Measurements from ENCODE around the gene ADCY2.

ADCY2 gene

GRCh38 chr5:7754490-7754889 is 358.6 kb downstream of the ADCY2 start:
- DNase-seq, result no peak

DNA sequence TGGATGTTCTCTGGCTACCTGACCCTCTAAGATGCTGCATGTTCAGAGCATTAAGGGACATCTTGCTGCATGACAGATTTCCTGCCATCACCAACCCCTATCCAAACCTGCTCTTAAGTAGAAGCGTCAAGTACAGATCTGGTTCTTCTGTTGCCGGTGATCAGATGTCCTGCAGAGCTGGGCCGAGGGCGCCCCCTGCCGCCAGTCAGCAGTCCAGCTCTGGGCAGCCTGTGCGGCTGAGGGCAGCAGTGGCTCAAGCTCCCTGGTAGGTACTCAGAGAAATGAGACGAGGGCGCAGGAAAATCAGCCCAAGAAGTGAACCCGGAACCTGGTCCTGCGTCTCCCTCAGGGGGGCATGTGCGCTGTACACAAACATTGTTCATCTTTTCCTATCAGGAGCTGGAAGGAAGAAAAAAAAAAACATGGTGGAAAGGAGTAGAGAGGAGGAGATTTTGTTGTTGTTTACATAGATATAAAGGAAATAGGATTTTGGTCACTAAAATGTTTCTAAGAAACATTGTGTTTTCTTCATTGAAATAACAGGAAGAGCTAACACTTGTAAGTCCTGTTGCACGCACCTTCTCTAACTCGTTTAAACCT is 359.2 kb downstream of the ADCY2 start:
- peak; percentile 65 for DNase-seq

DNA sequence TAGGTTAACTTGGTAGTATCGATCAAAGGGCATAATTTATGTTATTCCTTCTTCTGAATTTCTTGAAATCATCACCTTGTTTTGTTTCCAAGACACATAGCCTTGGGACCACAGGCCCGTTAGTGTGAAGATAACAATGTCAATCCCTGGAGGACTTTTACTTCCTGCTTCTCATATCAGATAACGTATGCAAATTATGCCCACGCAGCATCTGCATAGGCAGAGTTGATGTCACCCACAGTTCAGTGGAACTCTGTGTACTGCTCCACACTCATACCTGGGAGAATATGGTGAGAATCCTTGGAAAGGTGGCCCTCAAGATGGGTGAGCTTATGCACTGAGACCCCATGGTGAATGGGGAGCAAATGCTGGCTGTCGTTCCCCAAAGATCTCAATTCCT is 360.0 kb downstream of the ADCY2 start:
- no peak for DNase-seq

GRCh38 chr5:7756453-7756852 is 360.5 kb downstream of the ADCY2 start:
- DNase-seq, result no peak

GRCh38 chr5:7759257-7759871 is 363.4 kb downstream of the ADCY2 start:
- peak; percentile 47 for DNase-seq

DNA sequence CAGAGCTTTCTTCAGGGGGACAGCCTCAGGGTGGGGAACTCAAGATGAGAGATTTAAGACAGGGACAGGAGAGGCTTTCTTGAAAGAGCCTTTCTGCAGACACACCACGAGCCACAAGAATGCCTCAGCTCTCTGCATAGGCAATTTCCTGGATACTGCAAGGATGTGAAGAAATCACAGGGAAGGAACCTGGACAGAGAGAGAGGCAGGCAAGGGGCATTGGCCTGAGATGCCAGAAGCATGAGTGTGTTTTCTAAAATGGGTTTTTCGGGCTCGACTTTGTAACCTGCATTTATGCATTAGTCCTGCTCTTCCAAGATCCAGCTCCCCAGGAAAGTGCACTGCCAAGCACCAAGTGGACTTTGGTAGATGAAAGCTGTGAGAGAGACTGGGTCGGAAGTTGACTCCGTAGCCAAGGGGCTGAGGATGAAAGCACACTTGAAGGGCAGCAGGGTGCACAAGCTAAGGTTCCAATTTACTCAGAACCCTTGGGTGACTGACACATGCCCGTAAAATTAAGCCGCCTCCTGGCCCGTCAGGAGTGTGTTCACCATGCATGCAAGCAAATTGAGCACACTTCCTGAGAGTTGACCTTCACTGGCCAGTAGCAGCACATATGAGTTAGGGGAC is 364.1 kb downstream of the ADCY2 start:
- no peak for DNase-seq

DNA sequence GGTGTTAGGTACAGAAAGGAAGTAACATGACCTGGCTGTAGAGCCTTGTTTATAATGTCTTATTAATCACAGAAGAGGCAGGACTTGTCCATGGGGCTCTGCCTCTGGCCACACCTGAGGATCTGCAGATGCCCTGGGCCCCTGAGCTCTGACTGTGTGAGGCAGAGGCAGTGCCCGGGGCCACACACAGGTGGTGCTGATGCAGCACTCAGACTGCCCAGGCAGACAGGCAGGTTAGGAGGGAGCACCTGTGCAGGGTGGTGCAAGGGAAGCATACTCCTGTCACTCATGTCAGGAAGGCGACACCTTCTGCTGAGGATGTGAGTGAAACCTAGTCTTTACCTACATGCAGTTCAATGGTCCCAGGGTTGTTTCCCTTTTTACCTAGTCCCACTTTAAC is 366.3 kb downstream of the ADCY2 start:
- DNase-seq, result peak; percentile 39

DNA sequence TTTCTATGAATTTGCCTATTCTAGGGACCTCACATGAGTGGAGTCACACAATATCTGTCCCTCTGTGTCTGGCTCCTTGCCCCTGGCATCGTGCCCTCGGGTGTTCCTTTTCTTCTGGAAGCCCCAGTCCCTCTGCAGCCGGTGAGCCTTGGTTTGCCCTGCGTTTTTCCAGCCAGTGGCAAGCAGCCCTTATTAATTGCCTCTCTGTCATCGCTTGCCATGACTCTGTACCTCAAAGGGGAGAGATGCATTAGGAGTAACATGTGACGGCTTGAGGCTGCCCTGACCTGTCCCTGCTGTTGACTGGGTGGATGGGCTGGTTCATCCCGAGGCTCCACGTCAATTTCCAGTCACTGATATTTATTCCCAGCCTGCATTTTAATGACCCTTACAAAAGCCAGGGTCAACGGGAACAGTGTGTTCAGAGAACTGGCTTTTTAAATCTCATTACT is 367.7 kb downstream of the ADCY2 start:
- no peak for DNase-seq

DNA sequence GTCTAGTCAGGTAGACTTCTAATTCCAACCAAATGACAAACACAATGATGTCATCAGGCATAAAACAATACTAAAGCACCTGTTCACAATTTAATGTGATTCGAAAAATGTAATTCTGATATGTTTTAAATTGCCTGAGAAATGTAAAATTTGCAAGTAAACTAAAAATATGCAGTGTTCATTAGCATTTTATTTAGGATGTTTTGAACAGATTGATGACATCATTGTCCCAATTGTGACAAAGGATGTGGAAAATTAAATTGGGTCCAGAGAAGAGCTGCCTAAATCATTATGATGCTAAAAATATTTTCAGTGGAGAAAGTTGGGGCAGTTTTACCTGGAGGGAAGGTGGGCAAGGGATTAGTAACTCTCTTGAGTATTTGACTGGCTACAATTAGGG is 368.5 kb downstream of the ADCY2 start:
- no peak for DNase-seq

DNA sequence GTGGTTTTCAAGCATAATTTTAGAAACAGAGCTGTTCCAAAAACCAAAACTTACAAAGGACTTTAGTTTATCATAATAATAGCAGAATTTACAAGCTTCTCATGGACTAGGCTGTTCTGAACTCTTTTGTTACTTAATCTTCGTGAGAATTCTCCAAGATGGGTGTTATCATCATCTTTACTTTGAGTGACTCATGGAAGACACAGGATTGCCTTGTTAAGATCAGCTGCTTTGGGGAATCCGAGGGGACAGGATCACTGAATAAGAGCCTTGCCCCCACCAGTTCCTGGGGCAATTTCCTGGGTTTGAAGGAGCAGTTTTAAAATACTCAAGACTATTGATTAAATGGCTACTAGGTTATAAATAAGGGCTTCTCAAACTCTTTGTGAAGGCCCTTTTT is 374.5 kb downstream of the ADCY2 start:
- no peak for DNase-seq

- no peak for DNase-seq
Observed at GRCh38 chr5:7772141-7772540, 376.2 kb downstream of the ADCY2 start.

- DNase-seq, result no peak
Observed at GRCh38 chr5:7773178-7773577, 377.2 kb downstream of the ADCY2 start.

DNA sequence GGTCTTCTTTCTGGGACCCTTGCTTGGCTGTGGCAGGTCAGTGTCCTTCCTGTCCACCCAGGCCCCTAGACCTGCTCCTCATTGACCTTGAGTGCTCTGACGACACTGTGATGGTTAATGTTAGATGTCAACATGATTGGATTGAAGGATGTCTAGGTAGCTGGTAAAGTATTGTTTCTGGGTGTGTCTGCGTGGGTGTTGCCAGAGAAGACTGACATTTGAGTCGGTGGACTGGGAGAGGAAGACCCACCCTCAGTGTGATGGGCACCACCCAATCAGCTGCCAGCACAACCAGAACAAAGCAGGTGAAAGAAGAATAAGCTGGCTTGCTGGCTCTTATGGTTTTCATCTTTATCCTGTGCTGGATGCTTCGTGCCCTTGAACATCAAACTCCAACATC is 380.5 kb downstream of the ADCY2 start:
- no peak for DNase-seq

DNA sequence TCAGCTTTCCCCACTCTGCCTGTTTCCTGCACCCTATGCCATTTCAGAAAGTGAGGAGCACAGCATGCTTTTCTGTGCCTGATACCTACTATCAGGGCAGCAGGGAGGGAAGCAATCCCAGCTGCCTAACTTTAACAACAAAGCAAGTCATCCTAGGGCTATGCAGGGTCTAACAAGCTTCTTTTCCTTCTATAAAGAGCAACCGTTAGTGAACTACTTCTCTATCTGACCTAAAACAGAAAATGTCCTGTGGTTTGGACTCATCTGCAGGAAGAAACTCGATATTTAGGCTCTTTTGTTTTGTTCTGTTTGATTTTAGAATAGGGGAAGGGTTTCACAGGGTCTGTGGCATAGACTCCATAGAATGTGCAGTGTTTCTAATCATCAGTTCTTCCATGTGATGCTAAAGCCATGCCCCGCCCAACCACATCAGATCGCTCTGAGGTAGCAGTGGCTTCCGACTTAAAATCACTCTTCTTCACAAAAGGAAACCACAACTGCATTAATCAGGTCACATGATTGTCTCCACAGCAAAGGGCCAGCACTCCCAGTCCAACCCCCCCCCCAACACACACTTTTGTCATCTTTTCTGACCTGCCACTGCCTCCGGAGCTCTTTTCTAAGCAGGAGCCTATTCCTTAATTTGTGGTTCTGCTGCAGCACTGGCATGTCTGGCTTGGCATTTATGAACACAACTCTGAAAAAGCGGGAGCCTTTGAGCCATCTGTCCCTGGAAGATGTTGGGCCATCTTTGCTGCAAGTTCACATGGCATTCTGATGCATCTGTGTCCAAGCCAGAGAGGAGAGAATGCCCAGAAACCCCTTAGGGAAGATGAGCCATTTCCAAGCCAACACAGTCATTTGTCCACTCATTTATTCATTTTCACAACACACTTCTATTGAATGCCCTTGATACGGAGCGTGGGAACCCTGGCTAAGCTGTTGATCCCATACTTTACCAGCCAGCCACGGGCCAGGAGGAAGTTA is 383.4 kb downstream of the ADCY2 start:
- no peak for DNase-seq

DNA sequence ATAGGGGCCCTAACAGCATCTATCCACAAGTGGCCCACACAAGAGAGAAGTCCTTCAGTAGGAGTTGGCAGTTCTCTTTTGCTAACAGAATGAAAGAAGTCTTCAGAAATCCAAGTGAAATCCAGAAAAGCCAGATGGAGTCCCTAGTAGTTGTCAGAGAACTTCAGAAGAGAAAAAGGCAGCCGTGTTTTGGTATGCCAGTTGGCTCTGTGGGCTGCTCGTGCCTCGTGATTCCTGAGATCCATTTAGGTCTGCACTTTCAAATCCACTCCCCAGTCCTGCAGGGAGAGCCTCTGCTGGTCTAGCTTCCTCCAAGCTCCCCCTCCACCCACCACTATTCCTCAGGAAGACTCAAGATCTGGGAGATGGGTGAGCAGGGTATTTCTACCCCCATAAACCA is 386.0 kb downstream of the ADCY2 start:
- DNase-seq, result no peak

DNA sequence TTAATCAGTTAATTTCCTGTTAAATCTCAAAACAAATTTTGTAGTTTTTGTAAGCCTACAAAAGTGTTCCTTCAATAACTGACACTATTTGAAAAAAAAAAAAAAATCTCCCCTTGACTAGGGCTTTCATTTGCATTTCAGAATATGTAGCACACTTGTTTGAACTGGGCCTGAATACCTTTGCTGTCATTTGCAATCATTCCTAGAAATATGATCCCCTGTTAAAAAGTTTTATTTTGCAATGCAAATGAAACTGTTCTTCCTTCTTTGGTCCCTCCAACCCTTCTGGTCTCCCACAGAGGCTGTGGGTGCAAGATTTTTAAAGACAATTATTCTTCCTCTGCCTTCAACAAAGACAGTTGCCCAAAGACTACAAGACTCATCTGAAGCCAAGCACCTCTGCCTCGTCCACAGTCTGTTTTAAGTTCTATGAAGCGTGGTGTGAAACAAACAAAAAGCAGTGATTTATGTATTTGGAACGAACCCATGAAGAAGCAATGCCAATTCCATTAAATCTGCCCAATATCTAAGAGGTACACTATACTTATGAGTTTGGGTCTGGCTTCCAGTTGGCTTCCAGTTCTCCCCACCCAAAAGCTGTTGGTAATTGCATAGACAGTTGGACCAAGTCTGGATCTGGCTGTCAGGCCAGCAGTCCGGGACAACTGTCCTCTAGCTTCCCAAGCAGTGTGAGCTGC is 388.9 kb downstream of the ADCY2 start:
- no peak for DNase-seq

- no peak for DNase-seq
Observed at GRCh38 chr5:7787770-7788169, 391.8 kb downstream of the ADCY2 start.

GRCh38 chr5:7789567-7789966 is 393.6 kb downstream of the ADCY2 start:
- no peak for DNase-seq

DNA sequence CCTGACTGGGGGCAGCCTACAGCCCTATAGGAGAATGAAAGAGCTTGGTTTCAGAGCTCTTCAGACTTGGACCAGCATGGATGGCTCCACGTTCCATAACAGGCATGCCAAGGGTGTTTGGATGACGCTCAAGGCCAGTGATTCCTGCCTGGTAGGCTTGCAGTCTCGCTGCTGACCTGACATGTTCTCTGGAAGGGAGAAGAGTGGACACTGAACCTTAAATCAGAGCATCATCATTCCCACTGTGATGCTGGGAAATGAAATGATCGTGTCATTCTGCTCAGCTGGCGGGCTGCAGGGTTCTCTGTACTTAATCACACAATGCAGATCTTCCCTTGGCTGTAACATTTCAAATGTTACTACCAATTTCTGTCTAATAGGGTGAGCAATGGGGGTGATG is 398.0 kb downstream of the ADCY2 start:
- DNase-seq, result no peak

DNA sequence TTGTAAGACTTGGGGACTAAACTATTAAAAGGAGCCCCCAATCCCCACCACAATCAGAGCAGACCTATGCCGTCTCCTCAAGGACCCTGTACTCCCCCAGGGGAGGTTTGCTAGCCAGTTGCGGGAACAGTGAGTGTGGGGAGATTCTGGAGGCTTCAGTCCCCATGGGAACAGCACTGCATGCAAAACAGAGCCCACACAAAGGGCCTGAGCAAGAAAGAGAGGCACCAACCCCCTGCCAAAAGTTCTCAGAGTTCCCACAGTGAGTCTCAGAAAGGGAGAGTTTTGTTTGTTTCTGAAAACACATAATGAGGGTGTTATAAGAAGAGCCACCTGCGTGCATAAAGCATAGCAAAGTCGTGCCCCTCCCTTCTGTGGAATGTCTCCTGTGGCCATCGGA is 398.4 kb downstream of the ADCY2 start:
- no peak for DNase-seq

GRCh38 chr5:7794823-7795222 is 398.9 kb downstream of the ADCY2 start:
- DNase-seq, result no peak

DNA sequence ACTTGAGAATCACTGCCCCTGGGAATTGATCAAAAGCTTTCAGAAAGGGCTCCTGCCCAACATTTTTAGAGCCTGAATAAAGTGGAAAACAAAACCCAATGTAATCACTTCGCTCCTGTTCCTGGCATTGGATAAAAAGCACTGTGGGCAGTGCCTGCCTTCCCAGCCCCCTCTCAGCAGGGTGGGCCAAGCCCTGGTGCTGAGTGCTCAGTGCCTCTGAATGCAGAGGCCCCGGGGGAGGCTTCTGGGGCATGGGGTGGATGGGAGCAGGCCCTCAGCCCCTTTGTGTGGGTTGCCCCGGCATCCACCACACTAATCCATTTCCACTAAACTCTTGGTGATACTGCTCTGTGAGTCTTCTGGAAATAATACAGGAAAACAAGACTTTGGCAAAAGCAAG is 399.4 kb downstream of the ADCY2 start:
- DNase-seq, result no peak

Measured in NCI-H1436 (cell line).